GM10847 (cell line): ENCODE measurements around the gene MT2A.

Experiments used
- POLR2A ChIP-seq: IDR thresholded peaks from 2 replicates; pipeline ENCODE4 v1.6.1; 2011; ENCODE audit not compliant: insufficient read length; ENCODE audit errors: extremely low read depth

MT2A gene

GRCh38 chr16:56610017-56610608, 1.7 kb downstream of the MT2A start:
- TF ChIP-seq POLR2A, result no peak

GRCh38 chr16:56610609-56611111, 2.3 kb downstream of the MT2A start:
- TF ChIP-seq POLR2A, result no peak

GRCh38 chr16:56611281-56611833, 3.0 kb downstream of the MT2A start:
- no peak for TF ChIP-seq POLR2A

GRCh38 chr16:56613706-56614105, 5.3 kb downstream of the MT2A start:
- no peak for TF ChIP-seq POLR2A

GRCh38 chr16:56614549-56614991, 6.2 kb downstream of the MT2A start:
- TF ChIP-seq POLR2A, result no peak

- no peak for TF ChIP-seq POLR2A
These were observed 7.0 kb downstream of the MT2A start for GRCh38 chr16:56615353-56615752.

- no peak for TF ChIP-seq POLR2A
These were observed 8.3 kb downstream of the MT2A start for GRCh38 chr16:56616608-56617211.

- TF ChIP-seq POLR2A, result no peak
These were observed 9.1 kb downstream of the MT2A start for GRCh38 chr16:56617212-56618085.

GRCh38 chr16:56618138-56618537, 9.8 kb downstream of the MT2A start:
- TF ChIP-seq POLR2A, result no peak

- TF ChIP-seq POLR2A, result no peak
These were observed 12.0 kb downstream of the MT2A start for GRCh38 chr16:56620339-56620897.

- no peak for TF ChIP-seq POLR2A
These were observed 15.3 kb downstream of the MT2A start for GRCh38 chr16:56623637-56624036.

GRCh38 chr16:56625140-56625942, 17.0 kb downstream of the MT2A start, which contains the start of gene MT1E:
TSS of gene MT1E (plus strand) at chr16:56625781. CDS start at chr16:56625852, 71 bp downstream.
- no peak for TF ChIP-seq POLR2A

GRCh38 chr16:56625943-56626654, 17.7 kb downstream of the MT2A start:
- TF ChIP-seq POLR2A, result no peak

GRCh38 chr16:56626685-56627084, 18.3 kb downstream of the MT2A start:
- TF ChIP-seq POLR2A, result no peak
